H4 (cell line): ENCODE results near the gene ACBD4. TPM values are rescaled to one million over a fixed set of nuclear protein-coding genes. Genes with fewer than 3 reads are reported as not detected.

Experiments used
- DNase-seq: peaks from one replicate; pipeline ENCODE4 v3.0.0-alpha.2; 2015; ENCODE audit warnings: low spot score
- total RNA-seq: library from RNA; depleted of rRNA; stranded (reverse); fragments of >200 nt; shearing (Covaris generic); gene quantifications from 2 replicates; pipeline ENCODE4 v1.2.3, GENCODE V29; 2014; rRNA removed

Gene ACBD4, protein sequence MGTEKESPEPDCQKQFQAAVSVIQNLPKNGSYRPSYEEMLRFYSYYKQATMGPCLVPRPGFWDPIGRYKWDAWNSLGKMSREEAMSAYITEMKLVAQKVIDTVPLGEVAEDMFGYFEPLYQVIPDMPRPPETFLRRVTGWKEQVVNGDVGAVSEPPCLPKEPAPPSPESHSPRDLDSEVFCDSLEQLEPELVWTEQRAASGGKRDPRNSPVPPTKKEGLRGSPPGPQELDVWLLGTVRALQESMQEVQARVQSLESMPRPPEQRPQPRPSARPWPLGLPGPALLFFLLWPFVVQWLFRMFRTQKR
- total RNA-seq, result 2.1 and 2.6 TPM in 2 replicates

DNA sequence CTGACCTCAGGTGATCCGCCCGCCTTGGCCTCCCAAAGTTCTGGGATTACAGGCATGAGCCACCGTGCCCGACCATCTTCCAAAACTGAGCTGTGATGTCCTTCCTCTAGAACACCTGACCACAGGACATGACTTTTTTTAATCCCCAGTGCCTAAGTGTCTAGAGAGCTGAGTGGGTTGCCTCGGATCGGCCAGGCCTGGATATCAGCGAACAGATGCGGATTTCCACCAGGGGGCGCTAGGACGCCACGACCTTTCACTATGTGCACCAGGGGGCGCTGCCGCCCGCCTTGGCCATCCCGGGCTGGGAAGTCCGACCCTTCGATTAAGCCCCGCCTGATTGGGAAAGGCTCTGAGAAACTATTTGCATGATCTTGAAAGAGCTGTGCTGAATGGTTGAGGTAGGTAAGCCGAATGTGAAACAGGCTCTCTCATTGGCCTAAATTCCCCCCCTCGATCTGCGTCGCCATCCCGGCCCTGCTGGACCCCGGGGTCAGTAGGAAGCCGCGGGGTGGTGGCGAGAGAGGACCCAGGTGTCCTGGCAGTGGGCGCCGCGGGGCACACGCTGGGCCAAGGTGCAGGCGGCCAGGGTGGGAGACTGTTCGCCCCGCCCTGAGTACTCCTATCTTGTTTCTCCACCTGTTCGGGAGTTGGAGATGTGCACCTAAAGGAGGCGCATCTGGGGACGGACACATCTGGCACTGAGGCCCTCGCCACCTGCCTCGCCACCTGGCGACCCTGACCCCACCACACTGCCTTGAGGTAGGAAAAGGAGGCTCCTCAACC, at the start of gene ACBD4:
Gene ACBD4, plus strand, starts transcription at position 496 of the 786 bp plus-strand sequence. CDS start 458 bp downstream, outside the sequence.
- DNase-seq, result peak; percentile 97

DNA sequence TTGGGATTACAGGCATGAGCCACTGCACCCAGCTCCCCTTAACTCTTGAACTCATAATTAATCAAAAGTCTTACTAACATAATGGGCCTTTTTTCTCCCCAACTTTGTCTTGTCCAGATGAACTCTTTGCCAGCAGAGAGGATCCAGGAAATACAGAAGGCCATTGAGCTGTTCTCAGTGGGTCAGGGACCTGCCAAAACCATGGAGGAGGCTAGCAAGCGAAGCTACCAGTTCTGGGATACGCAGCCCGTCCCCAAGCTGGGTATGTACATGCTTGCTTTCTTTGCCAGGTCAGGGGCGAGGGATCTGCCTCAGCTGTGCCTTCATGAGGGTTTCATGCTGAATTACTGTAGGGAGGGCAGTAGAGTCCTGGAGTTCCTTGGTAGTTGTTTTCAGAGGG, 49.1 kb upstream of the ACBD4 start:
- no peak for DNase-seq

DNA sequence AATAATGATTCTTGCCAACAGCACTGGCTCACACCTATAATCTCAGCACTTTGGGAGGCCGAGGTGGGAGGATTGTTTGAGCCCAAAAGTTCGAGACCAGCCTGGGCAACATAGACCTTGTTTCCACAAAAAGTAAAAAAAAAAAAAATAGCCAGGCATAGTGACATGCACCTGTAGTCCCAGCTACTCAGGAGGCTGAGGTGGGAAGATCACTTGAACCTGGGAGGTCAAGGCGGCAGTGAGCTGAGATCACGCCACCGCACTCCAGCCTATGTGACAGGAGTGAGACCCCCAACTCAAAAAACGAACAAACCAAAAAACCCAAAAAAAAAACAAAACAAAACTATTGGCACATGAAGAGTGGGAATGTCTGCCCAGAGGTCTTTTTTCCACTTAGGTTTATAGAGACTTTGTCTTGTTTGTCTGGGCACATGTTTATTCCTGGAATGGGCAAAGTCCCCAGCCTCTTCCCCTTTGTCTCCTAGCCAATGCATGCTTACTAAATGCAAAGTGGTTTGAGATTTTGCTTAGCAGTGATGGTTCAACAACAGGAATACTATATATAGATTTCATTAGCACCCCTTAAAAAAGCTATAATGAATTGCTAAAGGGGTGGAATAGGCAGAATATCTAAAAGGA, 48.5 kb upstream of the ACBD4 start:
- no peak for DNase-seq

DNA sequence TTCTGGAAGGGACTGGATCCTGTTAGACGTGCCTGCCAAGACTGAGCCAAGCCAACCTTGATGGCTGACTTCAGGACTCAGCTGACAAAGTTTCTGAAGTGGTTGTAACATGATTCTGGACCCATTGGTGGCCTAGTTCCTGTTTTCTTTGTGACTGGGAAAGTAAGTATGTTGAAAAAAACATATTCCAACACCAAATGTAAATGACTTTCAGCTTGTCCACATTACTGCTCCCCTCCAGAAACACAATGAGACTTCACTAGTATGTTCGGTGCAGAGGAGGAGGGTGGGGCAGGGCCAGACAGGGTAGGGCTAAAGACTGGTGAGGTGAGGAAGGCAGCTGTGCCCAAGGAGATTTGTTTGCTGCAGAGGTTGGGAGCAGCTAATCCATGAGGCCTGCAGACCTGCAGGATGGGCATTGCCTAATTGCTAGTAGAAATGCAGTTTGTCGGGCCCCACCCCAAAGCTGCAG, 47.9 kb upstream of the ACBD4 start:
- no peak for DNase-seq

DNA sequence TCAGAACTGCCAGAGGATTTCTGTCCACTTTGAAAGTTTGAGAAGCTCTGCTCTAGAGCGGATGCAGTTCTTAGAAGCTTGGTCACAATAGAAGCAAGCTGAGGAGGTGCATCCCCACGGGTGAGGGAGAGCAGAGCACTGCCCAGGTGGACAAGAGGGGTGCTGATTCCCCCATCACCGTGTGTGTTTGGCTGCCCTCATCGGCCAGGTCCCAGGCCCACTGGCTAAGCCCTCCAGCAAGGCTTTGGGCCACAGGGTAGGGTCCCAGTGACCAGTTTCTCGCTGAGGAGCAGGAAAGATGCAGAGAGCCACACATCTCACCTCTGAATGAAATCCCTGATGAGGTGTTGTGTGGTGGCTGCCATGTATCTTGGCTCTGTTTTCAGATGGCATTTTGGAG, 47.5 kb upstream of the ACBD4 start:
- DNase-seq, result no peak

DNA sequence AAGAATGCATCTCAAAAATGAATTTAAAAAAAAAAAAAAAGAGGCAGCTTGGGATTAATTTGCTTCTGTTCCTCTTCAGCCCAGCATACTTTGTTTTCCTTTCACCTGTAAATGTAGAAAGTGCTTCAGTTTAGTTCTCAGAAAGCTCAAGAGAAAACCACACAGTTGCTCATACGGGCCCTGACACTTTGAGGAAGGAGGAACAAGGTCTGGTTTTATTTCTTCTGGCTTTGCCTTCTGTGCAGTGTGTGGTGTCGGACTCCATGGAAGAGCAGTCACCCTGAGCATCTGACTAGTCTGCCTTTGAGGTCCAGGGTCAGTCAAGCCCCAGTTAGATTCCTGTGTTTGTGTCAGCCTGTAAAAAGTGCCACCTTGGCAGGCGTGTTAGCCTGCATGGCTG, 46.7 kb upstream of the ACBD4 start:
- DNase-seq, result no peak

DNA sequence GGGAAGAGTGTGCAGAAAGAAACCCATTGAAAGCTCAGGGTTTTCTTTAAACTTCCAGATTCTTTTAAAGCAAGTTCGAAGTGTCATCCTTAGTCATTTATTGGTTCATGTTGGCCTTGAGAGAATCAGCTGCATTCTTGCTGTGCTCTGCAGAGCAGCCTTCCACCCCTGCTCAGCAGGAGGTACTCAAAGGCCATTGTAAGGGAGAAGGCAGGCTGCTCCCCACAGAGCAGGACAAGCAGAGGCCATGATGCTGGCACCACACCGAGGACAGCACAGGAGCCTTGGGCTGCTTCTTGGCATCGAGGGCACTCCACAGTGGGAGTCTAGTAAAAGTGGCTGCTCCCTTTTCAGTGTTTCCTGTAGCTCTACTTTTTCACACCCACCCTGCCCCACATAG, 44.8 kb upstream of the ACBD4 start:
- no peak for DNase-seq

DNA sequence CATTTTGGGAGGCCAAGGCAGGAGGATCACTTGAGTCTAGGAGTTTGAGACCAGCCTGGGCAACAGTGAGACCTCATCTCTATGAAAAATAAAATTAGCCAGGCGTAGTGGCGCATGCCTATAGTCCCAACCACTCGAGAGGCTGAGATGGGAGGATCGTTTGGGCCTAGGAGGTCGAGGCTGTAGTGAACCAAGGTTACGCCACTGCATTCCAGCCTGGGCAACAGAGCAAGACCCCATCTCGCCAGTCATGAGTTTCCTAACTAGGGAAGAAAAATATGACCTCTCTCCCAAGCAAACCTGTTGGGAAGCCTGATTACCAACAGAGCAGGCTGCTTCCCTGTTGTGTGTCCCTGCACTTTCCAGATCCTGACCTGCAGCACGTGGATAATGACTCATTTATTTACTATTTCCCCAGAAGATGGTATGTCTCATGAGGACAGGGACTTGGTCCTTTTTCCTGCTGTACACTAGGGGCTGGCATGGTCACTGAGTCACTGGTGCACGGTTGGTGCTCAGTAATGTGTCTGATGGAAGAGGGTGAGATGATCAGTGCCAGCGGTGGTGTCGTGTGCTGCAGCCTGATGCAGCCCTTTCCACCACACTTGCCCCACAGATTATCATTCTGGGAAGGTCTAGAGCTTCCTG, 43.6 kb upstream of the ACBD4 start:
- no peak for DNase-seq

DNA sequence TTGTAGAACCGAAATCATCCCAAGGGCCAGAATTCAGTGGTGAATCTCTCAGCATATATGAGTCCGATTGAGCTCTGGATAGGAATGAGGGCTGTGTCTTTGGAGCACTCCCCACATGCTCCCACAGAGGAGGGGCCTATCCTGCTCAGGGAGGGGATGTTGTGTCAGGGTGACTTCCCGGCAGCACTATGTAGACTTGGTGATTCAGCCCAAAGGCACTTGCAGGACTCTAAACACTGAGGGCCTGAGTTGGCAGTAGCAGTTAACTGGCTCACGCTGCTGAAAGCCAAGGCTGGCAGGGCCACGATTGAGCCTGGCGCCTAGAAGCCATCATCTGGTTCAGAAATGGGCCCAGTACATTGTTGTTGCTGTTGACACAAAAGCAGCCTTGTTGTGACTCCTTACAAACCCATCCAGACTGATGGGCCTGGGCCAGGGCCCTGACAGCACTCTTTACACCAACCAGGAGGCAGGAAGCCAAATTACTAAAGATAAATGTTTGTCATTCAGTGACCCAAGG, 42.5 kb upstream of the ACBD4 start:
- DNase-seq, result peak; percentile 98

DNA sequence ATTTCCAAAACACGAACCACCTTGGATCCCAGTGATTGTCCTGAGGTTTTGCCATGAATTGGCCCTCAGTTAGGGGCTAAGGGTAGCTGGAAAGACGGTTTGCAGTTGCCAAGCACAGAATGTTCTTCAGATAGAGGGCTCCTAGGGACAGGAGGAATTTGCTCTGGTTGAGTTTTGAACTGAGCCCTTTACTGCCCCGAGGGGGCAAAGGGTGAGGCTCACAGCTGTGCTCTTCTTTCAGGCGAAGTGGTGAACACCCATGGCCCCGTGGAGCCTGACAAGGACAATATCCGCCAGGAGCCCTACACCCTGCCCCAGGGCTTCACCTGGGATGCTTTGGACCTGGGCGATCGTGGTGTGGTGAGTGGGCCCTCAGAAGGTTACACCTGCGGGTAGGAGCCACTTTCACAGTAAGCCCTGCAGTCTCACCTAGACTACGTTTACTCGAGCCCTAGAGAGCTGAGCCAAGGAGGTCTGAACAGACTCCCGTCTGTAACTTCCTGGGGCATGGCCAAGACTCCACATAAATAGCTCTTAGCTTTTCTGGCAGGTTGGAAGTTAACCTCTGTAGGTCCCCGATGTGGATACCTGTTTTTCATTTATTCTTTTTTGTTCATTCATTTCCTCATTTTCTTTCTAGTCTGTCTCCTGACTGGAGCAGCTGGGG, 41.9 kb upstream of the ACBD4 start:
- DNase-seq, result peak; percentile 7

DNA sequence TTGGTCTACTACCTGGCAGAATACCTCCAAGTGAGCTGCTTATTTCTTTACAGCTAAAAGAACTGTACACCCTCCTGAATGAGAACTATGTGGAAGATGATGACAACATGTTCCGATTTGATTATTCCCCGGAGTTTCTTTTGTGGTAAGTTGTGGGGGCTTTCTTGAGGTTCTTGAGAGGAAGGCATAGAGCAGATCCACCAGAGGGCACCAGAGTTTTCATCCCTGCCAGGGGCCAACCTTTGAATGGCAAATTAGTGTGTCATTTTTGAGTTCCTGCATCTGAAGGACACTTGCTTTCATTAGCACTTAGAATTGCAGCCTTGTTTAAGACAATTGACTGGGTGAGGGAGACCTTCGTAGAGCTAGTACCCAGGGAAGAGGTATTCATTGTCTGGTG, 39.3 kb upstream of the ACBD4 start:
- no peak for DNase-seq

DNA sequence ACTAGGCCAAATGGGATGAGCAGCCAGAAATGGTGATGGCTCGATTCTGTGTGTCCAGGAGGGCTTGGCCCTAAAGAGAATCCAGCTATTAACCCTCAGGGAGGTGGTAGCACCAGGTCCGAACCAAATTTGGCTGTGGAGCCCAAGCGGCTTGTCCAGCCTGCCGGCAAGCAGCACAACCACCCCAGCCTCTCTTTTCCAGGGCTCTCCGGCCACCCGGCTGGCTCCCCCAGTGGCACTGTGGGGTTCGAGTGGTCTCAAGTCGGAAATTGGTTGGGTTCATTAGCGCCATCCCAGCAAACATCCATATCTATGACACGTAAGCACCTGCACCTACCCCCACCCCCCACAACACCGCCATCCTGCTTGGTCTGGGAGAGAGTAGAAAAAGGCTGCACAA, 38.6 kb upstream of the ACBD4 start:
- DNase-seq, result no peak

DNA sequence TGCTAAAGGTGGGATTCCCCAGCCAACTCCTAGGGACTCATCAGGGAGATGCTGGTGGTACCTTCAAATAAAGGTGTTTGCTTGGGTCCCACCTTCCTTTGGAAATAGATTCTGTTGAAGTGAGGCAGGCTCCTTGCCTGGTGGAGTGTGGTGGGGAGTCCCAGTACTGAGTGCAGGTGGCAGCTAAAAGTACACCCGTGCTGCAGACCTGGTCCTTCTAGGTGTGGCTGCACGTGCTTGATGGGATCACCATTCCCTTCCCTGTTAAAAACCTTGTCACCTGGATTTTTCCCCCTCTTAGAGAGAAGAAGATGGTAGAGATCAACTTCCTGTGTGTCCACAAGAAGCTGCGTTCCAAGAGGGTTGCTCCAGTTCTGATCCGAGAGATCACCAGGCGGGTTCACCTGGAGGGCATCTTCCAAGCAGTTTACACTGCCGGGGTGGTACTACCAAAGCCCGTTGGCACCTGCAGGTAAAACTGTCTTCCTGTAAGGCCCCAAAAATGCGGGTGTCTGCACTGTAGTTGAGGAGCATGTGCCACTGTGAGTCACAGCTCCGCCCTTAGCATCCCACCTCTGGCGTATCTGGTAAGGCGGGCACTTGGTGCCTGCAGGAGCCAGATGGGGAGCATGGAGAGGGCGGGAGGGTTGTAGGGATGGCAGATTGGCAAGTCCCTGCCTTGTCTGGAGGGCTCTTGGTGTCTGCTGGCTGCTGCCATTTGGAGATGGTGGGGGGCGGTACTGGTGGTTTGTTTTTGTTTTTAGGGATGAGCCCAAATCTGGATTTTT, 37.2 kb upstream of the ACBD4 start:
- no peak for DNase-seq

DNA sequence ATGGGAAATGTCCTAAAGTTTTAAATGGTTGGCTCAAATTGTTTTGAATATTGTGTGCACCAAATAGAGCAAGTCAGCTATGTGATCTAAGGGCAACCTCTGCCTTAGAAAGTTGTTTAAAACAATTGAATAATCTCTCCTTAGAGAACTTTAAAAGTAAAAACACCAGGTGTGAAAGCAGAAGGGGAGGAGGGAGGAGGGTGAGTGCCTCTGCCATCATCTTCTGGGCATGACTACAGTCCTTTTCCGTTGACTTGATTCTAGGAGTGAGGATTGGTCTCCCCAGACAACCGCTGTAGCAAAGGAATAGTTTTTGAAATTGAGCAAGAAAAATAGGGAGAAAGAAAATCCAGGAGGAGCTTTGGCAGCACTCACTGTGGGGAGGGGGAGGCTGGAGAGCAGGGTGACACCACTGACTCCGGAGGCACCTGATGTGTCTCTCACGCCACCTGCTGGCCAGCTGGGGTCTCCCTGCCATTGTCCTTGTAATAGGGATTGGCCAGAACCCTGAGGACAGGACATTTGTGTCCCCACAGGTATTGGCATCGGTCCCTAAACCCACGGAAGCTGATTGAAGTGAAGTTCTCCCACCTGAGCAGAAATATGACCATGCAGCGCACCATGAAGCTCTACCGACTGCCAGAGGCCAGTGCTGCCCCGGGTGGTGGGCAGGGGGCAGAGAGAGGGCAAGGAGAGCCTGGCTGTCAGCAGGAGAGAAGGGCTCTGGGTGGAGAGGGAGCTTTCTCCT, 36.4 kb upstream of the ACBD4 start:
- DNase-seq, result peak; percentile 84

DNA sequence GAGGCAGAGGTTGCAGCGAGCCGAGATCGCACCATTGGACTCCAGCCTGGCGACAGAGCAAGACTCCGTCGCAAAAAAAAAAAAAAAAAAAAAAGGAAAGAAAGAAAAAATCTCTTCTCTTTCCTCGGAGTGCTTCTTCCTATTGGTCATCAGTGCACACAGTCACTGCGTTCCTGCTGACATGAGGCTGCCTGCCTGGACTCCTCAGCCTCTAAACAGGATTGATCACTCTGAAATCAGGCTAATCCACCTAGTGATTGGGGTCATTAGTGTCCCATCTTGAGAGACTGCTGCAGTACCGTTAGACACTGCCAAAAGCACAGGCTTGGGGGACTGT, 34.0 kb upstream of the ACBD4 start:
- no peak for DNase-seq

DNA sequence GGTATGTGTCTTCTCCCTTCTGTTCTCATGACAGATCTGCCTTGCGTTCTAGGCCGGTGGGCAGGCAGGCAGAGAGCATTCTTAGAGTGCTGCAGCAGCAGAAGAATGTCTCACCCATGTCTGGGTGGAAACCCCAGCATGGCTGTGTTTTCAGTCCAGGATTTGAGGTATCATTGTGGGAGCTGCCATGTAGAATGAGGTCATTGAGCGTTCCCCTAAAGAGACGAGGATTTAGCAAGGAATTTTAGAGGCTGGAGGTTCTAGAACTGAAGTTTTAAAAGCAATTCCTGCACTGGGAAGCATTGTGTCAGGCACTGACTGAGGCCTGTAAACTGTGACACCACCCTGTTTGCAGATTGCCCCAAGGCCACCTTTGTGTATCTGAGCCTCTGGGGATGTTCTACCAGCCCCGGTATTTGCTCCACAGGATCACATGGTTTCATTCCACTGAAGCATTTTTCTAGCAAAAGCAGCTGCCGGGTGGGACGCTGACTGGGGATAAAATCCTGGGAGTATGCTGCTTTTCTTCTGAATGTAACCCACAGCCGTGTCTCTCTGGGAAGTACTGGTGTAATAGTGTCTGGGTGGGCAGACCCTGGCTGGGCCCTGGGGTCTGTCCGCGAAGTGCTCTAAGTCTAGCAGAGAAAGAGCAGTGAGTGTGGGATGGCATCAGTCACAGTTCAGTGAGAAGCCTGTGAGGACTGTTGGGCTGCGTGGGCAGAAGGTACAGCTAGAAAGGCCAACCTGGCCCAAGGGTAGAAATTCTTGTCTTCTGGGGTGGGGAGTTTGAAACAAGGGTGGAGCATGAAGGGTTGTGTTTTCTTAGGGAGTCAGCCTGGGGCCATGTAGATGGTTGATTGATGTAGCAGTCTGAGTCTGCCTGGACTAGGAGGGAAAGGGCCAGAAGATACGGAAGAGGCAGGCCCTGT, 33.3 kb upstream of the ACBD4 start:
- no peak for DNase-seq

DNA sequence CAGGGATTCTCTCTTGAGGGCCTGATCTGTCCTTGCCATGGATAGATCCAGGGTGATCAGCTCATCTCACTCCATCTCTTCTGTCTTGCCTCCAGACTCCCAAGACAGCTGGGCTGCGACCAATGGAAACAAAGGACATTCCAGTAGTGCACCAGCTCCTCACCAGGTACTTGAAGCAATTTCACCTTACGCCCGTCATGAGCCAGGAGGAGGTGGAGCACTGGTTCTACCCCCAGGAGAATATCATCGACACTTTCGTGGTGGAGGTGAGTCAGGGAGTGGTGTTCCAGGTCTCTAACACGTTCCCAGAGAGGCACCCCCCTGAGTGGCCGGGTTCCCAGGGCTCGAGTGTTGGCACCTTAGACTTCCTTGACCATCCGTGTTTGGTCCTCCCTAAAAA, 32.6 kb upstream of the ACBD4 start:
- no peak for DNase-seq

DNA sequence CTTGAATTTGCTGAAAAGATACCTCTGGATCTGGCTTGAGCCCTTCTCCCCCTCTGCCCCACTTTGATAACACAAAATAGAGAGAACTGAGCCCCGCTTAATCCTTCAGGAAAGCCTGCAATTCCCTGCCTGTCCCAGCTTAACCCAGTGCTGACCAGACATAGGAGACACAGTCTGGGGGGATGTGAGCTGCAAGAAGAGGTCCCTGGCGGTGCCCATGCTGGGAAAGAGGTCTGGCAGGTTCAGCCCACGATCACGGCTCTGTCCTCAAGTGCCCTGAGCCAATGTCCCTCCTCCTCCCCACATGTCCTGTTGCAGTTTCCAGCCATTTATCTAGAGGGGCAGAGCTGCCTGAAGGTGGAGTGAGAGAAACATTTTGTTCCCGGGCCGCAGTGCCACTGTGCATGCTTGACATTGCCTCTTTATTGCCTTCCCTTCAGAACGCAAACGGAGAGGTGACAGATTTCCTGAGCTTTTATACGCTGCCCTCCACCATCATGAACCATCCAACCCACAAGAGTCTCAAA, 32.2 kb upstream of the ACBD4 start:
- DNase-seq, result no peak

DNA sequence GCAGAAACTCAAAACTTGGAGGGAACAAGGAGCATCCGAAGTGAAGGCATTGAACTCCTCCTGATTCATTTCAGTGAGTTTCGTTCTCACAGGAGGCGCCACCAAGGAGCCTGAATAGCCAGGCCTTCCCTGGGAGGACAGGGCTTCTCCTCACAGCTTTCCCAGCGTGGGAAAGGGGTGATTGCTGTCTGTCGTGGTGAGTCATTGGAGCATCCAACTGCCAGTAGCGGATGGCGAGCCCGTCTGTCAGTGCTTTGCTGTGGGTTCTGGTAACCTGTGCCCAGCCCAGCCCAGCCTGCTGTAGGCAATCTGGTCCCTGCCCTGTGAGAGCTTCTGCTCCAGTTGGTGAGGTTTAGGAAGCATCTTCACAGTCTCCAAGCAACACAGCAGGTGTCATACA, 31.5 kb upstream of the ACBD4 start:
- no peak for DNase-seq
